Coronary artery (tissue), 2 donors: ENCODE measurements around the gene MAD1L1.

Experiments used
- DNase-seq: peaks from one replicate; pipeline ENCODE4 v3.0.0-alpha.2; 2017; ENCODE audit warnings: low spot score
- H3K27ac ChIP-seq, 2 donors: fragments of 200-600 bp; sonication (generic); one replicate each; pipeline ENCODE4 v1.5.1; 2016 to 2019
- H3K4me3 ChIP-seq: fragments of 200-600 bp; sonication (generic); 2 replicates; pipeline ENCODE4 v1.5.1; 2016; ENCODE audit warnings: mild to moderate bottlenecking, moderate library complexity
- CTCF ChIP-seq: fragments of 200-600 bp; sonication (generic); IDR thresholded peaks from one replicate; pipeline ENCODE4 v1.5.1; 2019; ENCODE audit warnings: antibody characterized with exemption

The MAD1L1 gene

DNA sequence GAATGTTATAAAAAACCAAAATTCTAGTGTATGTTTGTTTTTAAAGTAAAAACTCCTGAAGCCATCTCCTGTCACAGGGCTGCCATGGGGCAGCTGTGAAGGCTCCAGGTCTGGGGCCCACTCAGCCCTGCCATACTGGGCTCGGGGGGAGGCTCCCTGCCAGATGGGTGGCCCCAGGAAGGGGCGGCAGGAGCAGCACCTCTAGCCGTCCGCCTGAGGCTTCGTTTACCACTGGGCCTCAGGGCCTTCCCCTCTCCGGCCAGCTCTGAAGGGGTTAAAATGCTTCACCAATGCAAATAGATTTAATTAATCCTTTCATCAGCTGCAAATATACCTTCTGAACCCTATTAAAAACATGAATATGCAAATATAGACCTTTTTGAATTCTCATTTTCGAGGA lies 423.7 kb downstream of the MAD1L1 start:
- TF ChIP-seq CTCF: no peak
- no peak overlapping the region for H3K27ac ChIP-seq
- DNase-seq: no peak
- H3K4me3 ChIP-seq: no peak overlapping the region

GRCh38 chr7:1807821-1808600 lies 424.7 kb downstream of the MAD1L1 start:
- DNase-seq: no peak
- H3K27ac ChIP-seq: no peak overlapping the region
- TF ChIP-seq CTCF: no peak
- no peak overlapping the region for H3K4me3 ChIP-seq

- H3K4me3 ChIP-seq: no peak overlapping the region
- H3K27ac ChIP-seq: no peak overlapping the region
- no peak for DNase-seq
- no peak for TF ChIP-seq CTCF
These were observed 426.4 kb downstream of the MAD1L1 start for GRCh38 chr7:1806354-1806753.

DNA sequence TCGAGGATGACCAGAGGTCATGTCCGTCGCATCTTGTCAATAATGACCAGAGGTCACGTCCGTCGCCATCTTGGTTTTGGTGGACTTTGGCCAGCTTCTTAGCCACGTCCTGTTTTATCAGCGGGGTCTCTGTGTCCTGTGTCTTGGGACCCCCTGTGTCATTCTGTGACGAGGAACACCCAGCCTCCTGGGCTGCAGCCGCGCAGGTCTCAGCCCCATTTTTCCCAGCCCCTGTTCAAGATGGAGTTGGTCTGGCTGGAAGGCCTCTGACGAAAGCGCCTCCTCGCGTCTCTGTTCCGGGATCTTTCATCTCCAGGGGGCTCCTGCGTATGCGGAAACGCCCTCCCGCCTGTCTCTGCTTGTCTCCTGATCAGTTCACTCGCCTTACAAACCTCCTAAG lies 428.4 kb downstream of the MAD1L1 start:
- DNase-seq: no peak
- Histone ChIP-seq H3K4me3 (no peak overlapping the region), H3K27ac (no peak overlapping the region)
- no peak for TF ChIP-seq CTCF

DNA sequence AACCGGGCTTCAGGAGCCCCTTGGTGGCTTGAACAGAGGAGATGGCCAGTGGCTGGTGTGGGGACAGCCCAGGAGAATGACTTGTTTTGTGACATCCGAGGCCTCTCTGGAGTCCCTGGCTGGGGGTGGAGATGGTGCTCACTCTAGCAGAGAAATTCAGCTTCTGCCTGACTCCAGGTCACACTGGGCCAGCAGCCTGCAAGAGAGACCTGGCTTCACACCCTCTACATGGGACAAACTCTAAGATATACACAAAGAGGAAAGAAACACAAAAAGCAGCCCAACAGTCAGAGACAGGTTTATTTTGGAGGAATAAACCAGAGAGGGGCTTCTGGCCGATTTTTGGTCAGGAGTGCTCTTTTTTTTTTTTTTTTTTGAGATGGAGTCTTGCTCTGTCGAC lies 429.8 kb downstream of the MAD1L1 start:
- Histone ChIP-seq H3K27ac (no peak overlapping the region), H3K4me3 (no peak overlapping the region)
- TF ChIP-seq CTCF: no peak
- no peak for DNase-seq

DNA sequence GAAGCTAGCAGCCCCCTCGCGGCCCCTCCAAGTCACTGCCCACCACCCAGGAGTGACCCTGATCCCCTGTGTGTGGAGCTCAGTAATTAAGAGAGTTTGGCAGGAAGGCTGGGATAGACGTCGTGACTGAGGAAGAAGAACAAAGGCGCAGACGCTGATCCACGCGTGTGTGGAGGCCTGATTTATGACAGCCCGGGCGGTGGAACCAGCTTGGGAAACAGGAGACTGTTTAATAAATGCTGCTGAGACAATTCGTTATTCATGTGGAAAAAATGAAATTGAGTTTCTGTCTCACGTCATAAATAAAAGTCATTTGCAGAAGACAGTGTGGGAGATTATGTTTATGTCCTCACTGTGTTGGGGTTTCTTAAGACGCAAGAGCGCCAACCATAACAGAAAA lies 431.8 kb downstream of the MAD1L1 start:
- peak; percentile 45 for DNase-seq
- TF ChIP-seq CTCF: no peak
- Histone ChIP-seq H3K4me3 (no peak overlapping the region), H3K27ac (no peak overlapping the region)

DNA sequence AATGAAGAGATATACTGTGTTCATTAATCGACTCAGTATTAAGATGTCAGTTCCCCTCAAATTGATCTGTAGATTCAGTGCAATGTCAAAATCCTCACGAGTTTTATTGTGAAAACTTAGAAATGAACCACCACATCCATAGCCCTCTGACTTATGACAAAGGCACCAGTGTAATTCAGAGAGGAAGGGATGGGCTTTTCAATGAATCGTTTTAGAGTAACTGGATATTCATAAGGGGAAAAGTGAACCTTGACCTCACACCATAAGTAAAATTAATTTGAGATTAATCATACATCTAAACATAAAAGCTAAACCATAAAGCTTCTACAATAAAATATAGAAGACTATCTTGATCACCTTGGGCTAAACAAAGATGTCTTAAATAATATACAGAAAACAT lies 434.6 kb downstream of the MAD1L1 start:
- DNase-seq: no peak
- no peak overlapping the region for H3K27ac ChIP-seq
- no peak for TF ChIP-seq CTCF
- no peak overlapping the region for H3K4me3 ChIP-seq
